DOHH2 (cell line): ENCODE data around the gene PAMR1.

Experiments
- CTCF ChIP-seq: fragments of 200-600 bp; sonication (generic); IDR thresholded peaks from one replicate; pipeline ENCODE4 v1.5.1; 2014; ENCODE audit warnings: antibody characterized with exemption, mild to moderate bottlenecking, low read depth, low read length; ENCODE audit not compliant: poor library complexity, severe bottlenecking
- EZH2phosphoT487 ChIP-seq: fragments of 200-600 bp; sonication (generic); IDR thresholded peaks from 2 replicates; pipeline ENCODE4 v1.6.1; 2017; ENCODE audit warnings: borderline replicate concordance, mild to moderate bottlenecking, antibody characterized with exemption, low read length, moderate library complexity, mixed read lengths

GRCh38 chr11:35398881-35399280 lies 126.5 kb downstream of the PAMR1 start:
- TF ChIP-seq CTCF (no peak), EZH2phosphoT487 (no peak)
